GM19324 (cell line): Measurements from ENCODE around the gene MT3.
"Not testable (repeated sequence)": the region's sequence is repeated elsewhere in the genome, so short reads cannot be mapped to it uniquely, and the experiment has no call there.

ENCODE experiments used
- ATAC-seq: cut with Tn5 transposase; IDR thresholded peaks from one replicate; pipeline ENCODE4 v1.9.1; 2021; ENCODE audit warnings: mild to moderate bottlenecking, moderate library complexity; ENCODE audit not compliant: unreplicated experiment, low FRiP score

MT3 gene

GRCh38 chr16:56608043-56608875, 18.9 kb downstream of the MT3 start, which contains the start of gene MT2A:
MT2A (plus strand) TSS chr16:56608584; CDS start chr16:56608656, 72 bp downstream.
- peak; percentile 83 for ATAC-seq

- ATAC-seq: no peak
These were observed 19.6 kb downstream of the MT3 start for GRCh38 chr16:56608876-56609462.

- ATAC-seq: no peak
These were observed 20.2 kb downstream of the MT3 start for GRCh38 chr16:56609463-56609921.

GRCh38 chr16:56610017-56610608, 20.8 kb downstream of the MT3 start:
- no peak for ATAC-seq

GRCh38 chr16:56610609-56611111, 21.3 kb downstream of the MT3 start:
- no peak for ATAC-seq

- ATAC-seq: no peak
These were observed 22.0 kb downstream of the MT3 start for GRCh38 chr16:56611281-56611833.

GRCh38 chr16:56613706-56614105, 24.4 kb downstream of the MT3 start:
- no peak for ATAC-seq

- ATAC-seq: no peak
These were observed 25.2 kb downstream of the MT3 start for GRCh38 chr16:56614549-56614991.

GRCh38 chr16:56615353-56615752, 26.0 kb downstream of the MT3 start:
- no peak for ATAC-seq

- ATAC-seq: no peak
These were observed 27.4 kb downstream of the MT3 start for GRCh38 chr16:56616608-56617211.

- ATAC-seq: no peak
These were observed 28.1 kb downstream of the MT3 start for GRCh38 chr16:56617212-56618085.

GRCh38 chr16:56618138-56618537, 28.8 kb downstream of the MT3 start:
- ATAC-seq: no peak

- no peak for ATAC-seq
These were observed 31.1 kb downstream of the MT3 start for GRCh38 chr16:56620339-56620897.

- ATAC-seq: not testable (repeated sequence)
These were observed 32.5 kb downstream of the MT3 start for GRCh38 chr16:56621665-56622445.

GRCh38 chr16:56623184-56623583, 33.9 kb downstream of the MT3 start:
- not testable (repeated sequence) for ATAC-seq

GRCh38 chr16:56623637-56624036, 34.3 kb downstream of the MT3 start:
- ATAC-seq: no peak

- no peak for ATAC-seq
These were observed 36.0 kb downstream of the MT3 start, which contains the start of gene MT1E for GRCh38 chr16:56625140-56625942. MT1E (plus strand) TSS chr16:56625781; CDS start chr16:56625852, 71 bp downstream.
